Measurements from ENCODE around the gene KCNH2.

DNA sequence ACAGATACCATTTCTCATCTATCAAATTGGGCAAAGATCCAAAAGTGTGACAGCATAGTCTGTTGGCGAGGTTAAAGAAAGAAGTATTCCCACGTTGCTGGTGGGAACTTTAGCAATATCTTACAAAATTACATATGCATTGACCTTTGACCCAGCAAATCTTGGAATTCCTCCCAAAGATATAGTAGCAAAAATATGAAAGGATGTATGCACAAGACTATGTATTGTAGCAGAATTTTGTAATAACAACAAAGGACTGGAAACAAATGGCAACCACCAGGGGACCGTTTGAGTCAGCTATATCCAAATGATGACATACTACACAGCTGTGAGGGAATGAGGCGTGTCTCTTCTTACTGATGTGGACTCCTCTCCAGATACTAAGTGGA lies 50.2 kb downstream of the KCNH2 start:
- TF ChIP-seq, protein P1, sequence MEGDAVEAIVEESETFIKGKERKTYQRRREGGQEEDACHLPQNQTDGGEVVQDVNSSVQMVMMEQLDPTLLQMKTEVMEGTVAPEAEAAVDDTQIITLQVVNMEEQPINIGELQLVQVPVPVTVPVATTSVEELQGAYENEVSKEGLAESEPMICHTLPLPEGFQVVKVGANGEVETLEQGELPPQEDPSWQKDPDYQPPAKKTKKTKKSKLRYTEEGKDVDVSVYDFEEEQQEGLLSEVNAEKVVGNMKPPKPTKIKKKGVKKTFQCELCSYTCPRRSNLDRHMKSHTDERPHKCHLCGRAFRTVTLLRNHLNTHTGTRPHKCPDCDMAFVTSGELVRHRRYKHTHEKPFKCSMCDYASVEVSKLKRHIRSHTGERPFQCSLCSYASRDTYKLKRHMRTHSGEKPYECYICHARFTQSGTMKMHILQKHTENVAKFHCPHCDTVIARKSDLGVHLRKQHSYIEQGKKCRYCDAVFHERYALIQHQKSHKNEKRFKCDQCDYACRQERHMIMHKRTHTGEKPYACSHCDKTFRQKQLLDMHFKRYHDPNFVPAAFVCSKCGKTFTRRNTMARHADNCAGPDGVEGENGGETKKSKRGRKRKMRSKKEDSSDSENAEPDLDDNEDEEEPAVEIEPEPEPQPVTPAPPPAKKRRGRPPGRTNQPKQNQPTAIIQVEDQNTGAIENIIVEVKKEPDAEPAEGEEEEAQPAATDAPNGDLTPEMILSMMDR (IDR thresholded peaks at IDR 0.05) = no peak
- no peak for TF ChIP-seq POLR2A (IDR thresholded peaks at IDR 0.05)

Data from suprapubic skin (tissue), 3 donors.